Lung (tissue), 12 donors: ENCODE data around the gene MIAT. TPM values are rescaled to one million over a fixed set of nuclear protein-coding genes. Genes with fewer than 3 reads are reported as not detected.

Experiments
- ATAC-seq: fragments of 200-7000 bp; cut with Tn5 transposase; one replicate; pipeline ENCODE4 v1.9.1; 2020; ENCODE audit warnings: moderate number of reproducible peaks; ENCODE audit not compliant: insufficient read depth, low FRiP score
- DNase-seq, 3 donors: peaks; one replicate each; pipeline ENCODE4 v3.0.0-alpha.2; 2013 to 2017
- H3K27ac ChIP-seq, 2 donors: one replicate each; pipeline ENCODE4 v1.5.1; 2013; ENCODE audit warnings: mild to moderate bottlenecking in 2 of 2, moderate library complexity in 2 of 2, control low read depth in 1 of 2, inconsistent platforms in 1 of 2, low read depth in 1 of 2, low read length in 1 of 2
- H3K27me3 ChIP-seq, 3 donors: one replicate each; pipeline ENCODE4 v1.5.1; 2013; ENCODE audit warnings: low read length in 2 of 3; ENCODE audit not compliant: control insufficient read depth in 3 of 3, insufficient read depth in 3 of 3
- H3K36me3 ChIP-seq, 4 donors: one replicate each; pipeline ENCODE4 v1.5.1; 2013; ENCODE audit warnings: low read length in 4 of 4, mild to moderate bottlenecking in 1 of 4, moderate library complexity in 1 of 4; ENCODE audit not compliant: control insufficient read depth in 4 of 4, insufficient read depth in 4 of 4
- H3K4me1 ChIP-seq, 5 donors: one replicate each; pipeline ENCODE4 v1.5.1; 2013; ENCODE audit warnings: low read length in 5 of 5, mild to moderate bottlenecking in 2 of 5, moderate library complexity in 1 of 5; ENCODE audit not compliant: control insufficient read depth in 5 of 5, insufficient read depth in 5 of 5
- H3K4me3 ChIP-seq: one replicate; pipeline ENCODE4 v1.5.1; 2013; ENCODE audit warnings: mild to moderate bottlenecking, control low read depth, moderate library complexity
- H3K9ac ChIP-seq, 2 donors: one replicate each; pipeline ENCODE4 v1.5.1; 2013; ENCODE audit warnings: low read length in 2 of 2, control low read depth in 1 of 2; ENCODE audit not compliant: insufficient read depth in 1 of 2
- H3K9me3 ChIP-seq, 4 donors: one replicate each; pipeline ENCODE4 v1.5.1; 2013; ENCODE audit warnings: low read length in 3 of 4, mild to moderate bottlenecking in 1 of 4, moderate library complexity in 1 of 4; ENCODE audit not compliant: control insufficient read depth in 4 of 4, insufficient read depth in 3 of 4
- CTCF ChIP-seq: IDR thresholded peaks from 2 replicates; pipeline ENCODE4 v1.5.1; 2012; ENCODE audit warnings: mild to moderate bottlenecking; ENCODE audit errors: control extremely low read depth, extremely low read depth
- WGBS, 2 donors: extraction: QIAGEN DNeasy Blood & Tissue Kit; methylation state at CpG; one replicate each; pipeline ENCODE4 v1.1.7; 2013; 5-methylcytosine and 5-hydroxymethylcytosine counted together
- polyA plus RNA-seq, 2 donors: library from polyadenylated mRNA; stranded (reverse); fragments of 200-250 nt; gene quantifications; one replicate each; pipeline ENCODE4 v1.2.1, GENCODE V29; 2013
- total RNA-seq, 2 donors: library from RNA; depleted of rRNA in 1 of 2; stranded (reverse); fragments of >200 nt in 1 of 2; gene quantifications; one replicate each; pipeline ENCODE4 v1.2.1, GENCODE V29; 2014 to 2021
- donor health status: control.
- donor health status: control.
- donor health status: Bipolar disorder and iron deficiency.
- donor health status: healthy.
- donor health status: DM: yes; HTN: yes; CAD: no.

MIAT gene
- total and polyA plus RNA-seq, 4 donors = 1.7 to 5.4 (median 4.8) TPM

- WGBS, 2 donors = 39 to 56% methylated on average over 8 of the region's 8 CpGs
- H3K27ac ChIP-seq = no peak overlapping the region
- H3K9me3 ChIP-seq = peaks cover 0 to 2% (median 0%) of the 10 kb centered on the region in 4 donors
- ATAC-seq (no peak), DNase-seq (peak in 2 of 3 donors; percentile 48 to 59)
- H3K4me1 ChIP-seq = peaks cover 0 to 7% (median 0%) of the 10 kb centered on the region in 5 donors
- H3K36me3 ChIP-seq = no peaks in the 10 kb centered on the region
- TF ChIP-seq CTCF = no peak
- no peak overlapping the region for H3K4me3 ChIP-seq
- no peak overlapping the region for H3K9ac ChIP-seq
- H3K27me3 ChIP-seq = no peaks in the 10 kb centered on the region
Measured at GRCh38 chr22:26632422-26633155, 24.8 kb upstream of the MIAT start.

GRCh38 chr22:26634189-26634588, 23.2 kb upstream of the MIAT start:
- DNase-seq (no peak), ATAC-seq (no peak)
- no peak overlapping the region for H3K4me3 ChIP-seq
- H3K27me3 ChIP-seq = no peaks in the 10 kb centered on the region
- 89 to 98% methylated on average over 3 of the region's 3 CpGs for WGBS, 2 donors
- TF ChIP-seq CTCF = no peak
- H3K9ac ChIP-seq = no peak overlapping the region
- no peak overlapping the region for H3K27ac ChIP-seq
- peaks cover 0 to 2% (median 0%) of the 10 kb centered on the region in 4 donors for H3K9me3 ChIP-seq
- no peaks in the 10 kb centered on the region for H3K36me3 ChIP-seq
- peaks cover 0 to 5% (median 0%) of the 10 kb centered on the region in 5 donors for H3K4me1 ChIP-seq

GRCh38 chr22:26635117-26635516, 22.3 kb upstream of the MIAT start:
- no peak overlapping the region for H3K27ac ChIP-seq
- DNase-seq (no peak), ATAC-seq (no peak)
- 83 to 90% methylated on average over 2 of the region's 2 CpGs for WGBS, 2 donors
- H3K9me3 ChIP-seq = peaks cover 0 to 2% (median 0%) of the 10 kb centered on the region in 4 donors
- H3K4me1 ChIP-seq = peaks cover 0 to 5% (median 0%) of the 10 kb centered on the region in 5 donors
- H3K4me3 ChIP-seq = no peak overlapping the region
- no peak overlapping the region for H3K9ac ChIP-seq
- H3K27me3 ChIP-seq = no peaks in the 10 kb centered on the region
- no peaks in the 10 kb centered on the region for H3K36me3 ChIP-seq
- TF ChIP-seq CTCF = no peak
